ENCODE measurements around the gene DDIT4. TPM values are rescaled to one million over a fixed set of nuclear protein-coding genes. Genes with fewer than 3 reads are reported as not detected.

The DDIT4 gene
- total RNA-seq (2022; extraction: Qiagen RNA extraction): 346 to 420 TPM (median 400 TPM) in 5 replicates

GRCh38 chr10:72273410-72274212 is at the start of gene DDIT4:
TSS of gene DDIT4 (plus strand) at chr10:72273924. CDS start at chr10:72274217, 293 bp downstream.

Other genes with a start within 250 kb of the DDIT4 start
- 0.29 to 0.59 TPM (median 0.50 TPM) in 5 replicates for gene SPOCK2, start 185.4 kb upstream of the DDIT4 start, total RNA-seq (2022; extraction: Qiagen RNA extraction)
- gene ANAPC16, start 57.9 kb upstream of the DDIT4 start, total RNA-seq (2022; extraction: Qiagen RNA extraction): 73.6 to 93.2 TPM (median 85.4 TPM) in 5 replicates
- gene ASCC1, start 57.6 kb upstream of the DDIT4 start, total RNA-seq (2022; extraction: Qiagen RNA extraction): 37.7 to 45.6 TPM (median 41.1 TPM) in 5 replicates
- 29.2 to 36.8 TPM (median 32.6 TPM) in 5 replicates for gene DNAJB12, start 81.0 kb downstream of the DDIT4 start, total RNA-seq (2022; extraction: Qiagen RNA extraction)